Esophagus squamous epithelium (tissue), 5 donors: ENCODE measurements around the gene CCDC38. TPM values are rescaled to one million over a fixed set of nuclear protein-coding genes. Genes with fewer than 3 reads are reported as not detected.
A peak's percentile ranks its signal among the peaks of the same experiment; 100 is the strongest.

Experiments used
- DNase-seq: peaks from one replicate; lab custom pipeline; 2025; lab: John Stamatoyannopoulos, UW
- H3K27ac ChIP-seq, 4 donors: fragments of 200-600 bp; sonication (generic); one replicate each; pipeline ENCODE4 v1.5.1; 2016 to 2019; ENCODE audit warnings: mild to moderate bottlenecking in 1 of 4
- H3K27me3 ChIP-seq, 4 donors: fragments of 200-600 bp; sonication (generic); 1 replicate in 3 of 4; 2 replicates in 1 of 4; pipeline versions ENCODE4 v1.5.1 to v1.6.0; 2017 to 2021; ENCODE audit warnings: antibody characterized with exemption in 1 of 4
- H3K36me3 ChIP-seq, 3 donors: fragments of 200-600 bp; sonication (generic); one replicate each; pipeline ENCODE4 v1.5.1; 2016 to 2019
- H3K4me1 ChIP-seq, 3 donors: fragments of 200-600 bp; sonication (generic); one replicate each; pipeline ENCODE4 v1.5.1; 2017 to 2019
- H3K4me3 ChIP-seq, 4 donors: fragments of 200-600 bp; sonication (generic); 1 replicate in 3 of 4; 2 replicates in 1 of 4; pipeline ENCODE4 v1.5.1; 2016 to 2019; ENCODE audit warnings: mild to moderate bottlenecking in 2 of 4, moderate library complexity in 1 of 4
- H3K9me3 ChIP-seq, 3 donors: fragments of 200-600 bp; sonication (generic); one replicate each; pipeline ENCODE4 v1.5.1; 2016 to 2019
- CTCF ChIP-seq, 6 experiments: fragments of 450-650 bp in 4 of 6; fragments of 200-600 bp in 2 of 6; sonication (generic) in 2 of 6; IDR thresholded peaks; one replicate each; pipeline ENCODE4 v1.5.1; 2016 to 2019; ENCODE audit warnings: antibody characterized with exemption in 6 of 6, mild to moderate bottlenecking in 4 of 6, moderate library complexity in 4 of 6
- POLR2A ChIP-seq, 4 donors: fragments of 450-650 bp; IDR thresholded peaks; one replicate each; pipeline ENCODE4 v1.6.1; 2017; ENCODE audit warnings: antibody characterized with exemption in 4 of 4, mild to moderate bottlenecking in 4 of 4, moderate library complexity in 3 of 4
- WGBS, 2 donors: methylation state at CpG; one replicate each; pipeline ENCODE4 v1.1.5; 2018; 5-methylcytosine and 5-hydroxymethylcytosine counted together
- intact Hi-C: fragments of 100-400 bp; cut with DNase I; formaldehyde crosslinking; loops from one replicate; pipeline ENCODE4 v1.15.0; 2022
- total RNA-seq, 4 donors: library from RNA; depleted of rRNA; stranded (reverse); fragments of >200 nt; gene quantifications; one replicate each; pipeline ENCODE4 v1.1.0, GENCODE V29; 2016
- donor health status: DM: yes; HTN: yes; CAD: no.

Gene CCDC38
- total RNA-seq, 4 donors from 2014 or later: 0.23 TPM; not detected in 3

GRCh38 chr12:95963096-95963495 lies 20.7 kb upstream of the CCDC38 start:
- Histone ChIP-seq H3K4me1 (no peaks in the 10 kb centered on the region), H3K27me3 (no peaks in the 10 kb centered on the region), H3K27ac (no peak overlapping the region), H3K4me3 (no peak overlapping the region), H3K36me3 (no peaks in the 10 kb centered on the region), H3K9me3 (no peaks in the 10 kb centered on the region)
- no peak for DNase-seq
- 65 to 88% methylated on average over 2 of the region's 2 CpGs for WGBS, 2 donors
- intact Hi-C loops: no loop called here
- TF ChIP-seq CTCF (IDR thresholded peaks at IDR 0.05) (no peak), POLR2A (IDR thresholded peaks at IDR 0.05) (no peak)

GRCh38 chr12:95962222-95962621 lies 19.8 kb upstream of the CCDC38 start:
- no peaks in the 10 kb centered on the region for H3K36me3 ChIP-seq
- 58 to 64% methylated on average over 6 to 7 of the region's 7 CpGs for WGBS, 2 donors
- no peak for TF ChIP-seq CTCF (IDR thresholded peaks at IDR 0.05)
- TF ChIP-seq POLR2A (IDR thresholded peaks at IDR 0.05): no peak
- H3K9me3 ChIP-seq: no peaks in the 10 kb centered on the region
- no peaks in the 10 kb centered on the region for H3K27me3 ChIP-seq
- H3K4me1 ChIP-seq: no peaks in the 10 kb centered on the region
- H3K27ac ChIP-seq: no peak overlapping the region
- H3K4me3 ChIP-seq: no peak overlapping the region
- intact Hi-C loops: no loop called here
- no peak for DNase-seq

GRCh38 chr12:95960241-95960640 lies 17.8 kb upstream of the CCDC38 start:
- no peak for DNase-seq
- Histone ChIP-seq H3K9me3 (no peaks in the 10 kb centered on the region), H3K4me3 (no peak overlapping the region), H3K27me3 (no peaks in the 10 kb centered on the region), H3K27ac (no peak overlapping the region), H3K4me1 (no peaks in the 10 kb centered on the region), H3K36me3 (no peaks in the 10 kb centered on the region)
- 32 to 56% methylated on average over 5 of the region's 5 CpGs for WGBS, 2 donors
- TF ChIP-seq POLR2A (IDR thresholded peaks at IDR 0.05) (no peak), CTCF (IDR thresholded peaks at IDR 0.05) (no peak)
- intact Hi-C loops: no loop called here

- H3K27me3 ChIP-seq: no peaks in the 10 kb centered on the region
- no peak for TF ChIP-seq POLR2A (IDR thresholded peaks at IDR 0.05)
- TF ChIP-seq CTCF (IDR thresholded peaks at IDR 0.05): peak in 1 of 6 experiments; percentile 8
- WGBS, 2 donors: 68 to 86% methylated on average over 1 of the region's 1 CpG
- H3K4me1 ChIP-seq: no peaks in the 10 kb centered on the region
- H3K9me3 ChIP-seq: no peaks in the 10 kb centered on the region
- DNase-seq: no peak
- H3K4me3 ChIP-seq: no peak overlapping the region
- no peak overlapping the region for H3K27ac ChIP-seq
- intact Hi-C loops: no loop called here
- H3K36me3 ChIP-seq: no peaks in the 10 kb centered on the region
These were observed 16.7 kb upstream of the CCDC38 start for GRCh38 chr12:95959107-95959506.

GRCh38 chr12:95956557-95957145 lies 14.2 kb upstream of the CCDC38 start:
- WGBS, 2 donors: 56 to 61% methylated on average over 8 to 9 of the region's 27 CpGs

More at GRCh38 chr12:95956557-95957145, 14.2 kb upstream of the CCDC38 start:
- H3K27me3 ChIP-seq: no peaks in the 10 kb centered on the region
- no peaks in the 10 kb centered on the region for H3K9me3 ChIP-seq
- H3K4me3 ChIP-seq: no peak overlapping the region
- H3K36me3 ChIP-seq: no peaks in the 10 kb centered on the region
- H3K4me1 ChIP-seq: no peaks in the 10 kb centered on the region
- TF ChIP-seq POLR2A (IDR thresholded peaks at IDR 0.05): no peak
- no peak for TF ChIP-seq CTCF (IDR thresholded peaks at IDR 0.05)
- DNase-seq: no peak
- H3K27ac ChIP-seq: no peak overlapping the region
- intact Hi-C loops: no loop called here
